Hematopoietic multipotent progenitor cell treated with erythropoietin and hydrocortisone succinate and interleukin-3 and kit ligand, for 6 days (in vitro differentiated cells): ENCODE data around the gene DLGAP1.

Experiments
- DNase-seq: peaks from one replicate; pipeline ENCODE4 v3.0.0-alpha.2; 2015

Gene DLGAP1

GRCh38 chr18:3848316-3848715 lies 606.8 kb downstream of the DLGAP1 start:
- no peak for DNase-seq

GRCh38 chr18:3845161-3845560 lies 609.9 kb downstream of the DLGAP1 start:
- DNase-seq = no peak

- no peak for DNase-seq
Observed at GRCh38 chr18:3842844-3843243, 612.3 kb downstream of the DLGAP1 start.

- no peak for DNase-seq
Observed at GRCh38 chr18:3840766-3841165, 614.3 kb downstream of the DLGAP1 start.

- DNase-seq = no peak
Observed at GRCh38 chr18:3839581-3839981, 615.5 kb downstream of the DLGAP1 start.

GRCh38 chr18:3836483-3837335 lies 618.4 kb downstream of the DLGAP1 start:
- DNase-seq = no peak

GRCh38 chr18:3832025-3832638 lies 623.0 kb downstream of the DLGAP1 start:
- DNase-seq = no peak

GRCh38 chr18:3830604-3831003 lies 624.5 kb downstream of the DLGAP1 start:
- no peak for DNase-seq

- DNase-seq = no peak
Observed at GRCh38 chr18:3827236-3827845, 627.8 kb downstream of the DLGAP1 start.

GRCh38 chr18:3826021-3826420 lies 629.1 kb downstream of the DLGAP1 start:
- DNase-seq = no peak

GRCh38 chr18:3824101-3824500 lies 631.0 kb downstream of the DLGAP1 start:
- no peak for DNase-seq

GRCh38 chr18:3823073-3823472 lies 632.0 kb downstream of the DLGAP1 start:
- no peak for DNase-seq

- no peak for DNase-seq
Observed at GRCh38 chr18:3821524-3821923, 633.6 kb downstream of the DLGAP1 start.

GRCh38 chr18:3819961-3820360 lies 635.1 kb downstream of the DLGAP1 start:
- no peak for DNase-seq

- peak; percentile 7 for DNase-seq
Observed at GRCh38 chr18:3816610-3817363, 638.3 kb downstream of the DLGAP1 start.

- no peak for DNase-seq
Observed at GRCh38 chr18:3815991-3816390, 639.1 kb downstream of the DLGAP1 start.

- no peak for DNase-seq
Observed at GRCh38 chr18:3814816-3815215, 640.3 kb downstream of the DLGAP1 start.

- DNase-seq = no peak
Observed at GRCh38 chr18:3810296-3810695, 644.8 kb downstream of the DLGAP1 start.

GRCh38 chr18:3808985-3809780 lies 645.9 kb downstream of the DLGAP1 start:
- no peak for DNase-seq

- DNase-seq = no peak
Observed at GRCh38 chr18:3806656-3807055, 648.5 kb downstream of the DLGAP1 start.

GRCh38 chr18:3804336-3804735 lies 650.8 kb downstream of the DLGAP1 start:
- no peak for DNase-seq

- no peak for DNase-seq
Observed at GRCh38 chr18:3803350-3803749, 651.8 kb downstream of the DLGAP1 start.
